Esophagus squamous epithelium (tissue), 5 donors: Measurements from ENCODE around the gene GNB3. TPM values are rescaled to one million over a fixed set of nuclear protein-coding genes. Genes with fewer than 3 reads are reported as not detected.

ENCODE experiments used
- DNase-seq: peaks from one replicate; lab custom pipeline; 2025; lab: John Stamatoyannopoulos, UW
- H3K27ac ChIP-seq, 4 donors: fragments of 200-600 bp; sonication (generic); one replicate each; pipeline ENCODE4 v1.5.1; 2016 to 2019; ENCODE audit warnings: mild to moderate bottlenecking in 1 of 4
- H3K27me3 ChIP-seq, 4 donors: fragments of 200-600 bp; sonication (generic); 1 replicate in 3 of 4; 2 replicates in 1 of 4; pipeline versions ENCODE4 v1.5.1 to v1.6.0; 2017 to 2021; ENCODE audit warnings: antibody characterized with exemption in 1 of 4
- H3K36me3 ChIP-seq, 3 donors: fragments of 200-600 bp; sonication (generic); one replicate each; pipeline ENCODE4 v1.5.1; 2016 to 2019
- H3K4me1 ChIP-seq, 3 donors: fragments of 200-600 bp; sonication (generic); one replicate each; pipeline ENCODE4 v1.5.1; 2017 to 2019
- H3K4me3 ChIP-seq, 4 donors: fragments of 200-600 bp; sonication (generic); 1 replicate in 3 of 4; 2 replicates in 1 of 4; pipeline ENCODE4 v1.5.1; 2016 to 2019; ENCODE audit warnings: mild to moderate bottlenecking in 2 of 4, moderate library complexity in 1 of 4
- H3K9me3 ChIP-seq, 3 donors: fragments of 200-600 bp; sonication (generic); one replicate each; pipeline ENCODE4 v1.5.1; 2016 to 2019
- CTCF ChIP-seq, 6 experiments: fragments of 450-650 bp in 4 of 6; fragments of 200-600 bp in 2 of 6; sonication (generic) in 2 of 6; IDR thresholded peaks; one replicate each; pipeline ENCODE4 v1.5.1; 2016 to 2019; ENCODE audit warnings: antibody characterized with exemption in 6 of 6, mild to moderate bottlenecking in 4 of 6, moderate library complexity in 4 of 6
- POLR2A ChIP-seq, 4 donors: fragments of 450-650 bp; IDR thresholded peaks; one replicate each; pipeline ENCODE4 v1.6.1; 2017; ENCODE audit warnings: antibody characterized with exemption in 4 of 4, mild to moderate bottlenecking in 4 of 4, moderate library complexity in 3 of 4
- WGBS, 2 donors: methylation state at CpG; one replicate each; pipeline ENCODE4 v1.1.5; 2018; 5-methylcytosine and 5-hydroxymethylcytosine counted together
- intact Hi-C: fragments of 100-400 bp; cut with DNase I; formaldehyde crosslinking; loops from one replicate; pipeline ENCODE4 v1.15.0; 2022
- total RNA-seq, 4 donors: library from RNA; depleted of rRNA; stranded (reverse); fragments of >200 nt; gene quantifications; one replicate each; pipeline ENCODE4 v1.1.0, GENCODE V29; 2016
- donor health status: DM: yes; HTN: yes; CAD: no.

GNB3 gene
- total RNA-seq, 4 donors from 2014 or later, result 0.76 TPM; not detected in 3

- Histone ChIP-seq H3K4me1 (peaks cover 2 to 41% (median 8%) of the 10 kb centered on the region in 3 donors), H3K27me3 (peaks cover 0 to 44% (median 0%) of the 10 kb centered on the region in 4 donors), H3K36me3 (peaks cover 0 to 37% (median 0%) of the 10 kb centered on the region in 3 donors), H3K9me3 (no peaks in the 10 kb centered on the region), H3K27ac (no peak overlapping the region), H3K4me3 (no peak overlapping the region)
- WGBS, 2 donors, result 69 to 95% methylated on average over 2 to 3 of the region's 6 CpGs
- no peak for DNase-seq
- TF ChIP-seq POLR2A (IDR thresholded peaks at IDR 0.05) (no peak), CTCF (IDR thresholded peaks at IDR 0.05) (no peak)
- intact Hi-C loops, result no loop called here
Measured at GRCh38 chr12:6830999-6831398, 9.7 kb upstream of the GNB3 start.

- TF ChIP-seq POLR2A (IDR thresholded peaks at IDR 0.05) (no peak), CTCF (IDR thresholded peaks at IDR 0.05) (no peak)
- no peak for DNase-seq
- no peak overlapping the region for H3K27ac ChIP-seq
- no peak overlapping the region for H3K4me3 ChIP-seq
- H3K36me3 ChIP-seq, result peaks cover 0 to 40% (median 0%) of the 10 kb centered on the region in 3 donors
- H3K27me3 ChIP-seq, result peaks cover 0 to 38% (median 0%) of the 10 kb centered on the region in 4 donors
- WGBS, 2 donors, result 80 to 87% methylated on average over 6 to 9 of the region's 12 CpGs
- peaks cover 2 to 41% (median 8%) of the 10 kb centered on the region in 3 donors for H3K4me1 ChIP-seq
- intact Hi-C loops, result no loop called here
- no peaks in the 10 kb centered on the region for H3K9me3 ChIP-seq
Measured at GRCh38 chr12:6831450-6831995, 9.2 kb upstream of the GNB3 start.

GRCh38 chr12:6832125-6832524, 8.6 kb upstream of the GNB3 start:
- Histone ChIP-seq H3K4me1 (peaks cover 2 to 36% (median 5%) of the 10 kb centered on the region in 3 donors), H3K27ac (no peak overlapping the region), H3K27me3 (peaks cover 0 to 32% (median 0%) of the 10 kb centered on the region in 4 donors), H3K4me3 (no peak overlapping the region), H3K36me3 (peaks cover 0 to 46% (median 0%) of the 10 kb centered on the region in 3 donors), H3K9me3 (no peaks in the 10 kb centered on the region)
- intact Hi-C loops, result no loop called here
- no peak for TF ChIP-seq CTCF (IDR thresholded peaks at IDR 0.05)
- TF ChIP-seq POLR2A (IDR thresholded peaks at IDR 0.05), result no peak
- no peak for DNase-seq
- 86 to 93% methylated on average over 4 of the region's 4 CpGs for WGBS, 2 donors

- Histone ChIP-seq H3K9me3 (no peaks in the 10 kb centered on the region), H3K4me1 (peaks cover 0 to 24% (median 0%) of the 10 kb centered on the region in 3 donors), H3K36me3 (peaks cover 0 to 58% (median 0%) of the 10 kb centered on the region in 3 donors), H3K4me3 (no peak overlapping the region), H3K27me3 (peaks cover 0 to 22% (median 0%) of the 10 kb centered on the region in 4 donors), H3K27ac (no peak overlapping the region)
- no peak for DNase-seq
- 70 to 82% methylated on average over 2 to 5 of the region's 6 CpGs for WGBS, 2 donors
- intact Hi-C loops, result no loop called here
- TF ChIP-seq CTCF (IDR thresholded peaks at IDR 0.05) (no peak), POLR2A (IDR thresholded peaks at IDR 0.05) (no peak)
Measured at GRCh38 chr12:6833189-6833890, 7.4 kb upstream of the GNB3 start.

GRCh38 chr12:6834254-6834653, 6.5 kb upstream of the GNB3 start:
- Histone ChIP-seq H3K36me3 (peaks cover 0 to 67% (median 0%) of the 10 kb centered on the region in 3 donors), H3K4me1 (peaks cover 0 to 16% (median 0%) of the 10 kb centered on the region in 3 donors), H3K27me3 (peaks cover 0 to 13% (median 0%) of the 10 kb centered on the region in 4 donors), H3K9me3 (no peaks in the 10 kb centered on the region), H3K27ac (no peak overlapping the region), H3K4me3 (no peak overlapping the region)
- WGBS, 2 donors, result 65 to 67% methylated on average over 1 of the region's 1 CpG
- no peak for TF ChIP-seq POLR2A (IDR thresholded peaks at IDR 0.05)
- TF ChIP-seq CTCF (IDR thresholded peaks at IDR 0.05), result no peak
- no peak for DNase-seq
- intact Hi-C loops, result no loop called here
